K562 (cell line): ENCODE measurements around the gene ZNF276. TPM values are rescaled to one million over a fixed set of nuclear protein-coding genes. Genes with fewer than 3 reads are reported as not detected.

Source experiments
- ATF1 ChIP-seq, 2 experiments: fragments of 450-650 bp in 1 of 2; IDR thresholded peaks; 2 replicates each; pipeline ENCODE4 v1.6.1; 2016; ENCODE audit warnings: missing compliant biosample characterization in 1 of 2, missing genetic modification characterization in 1 of 2
- BCLAF1 ChIP-seq, 2 experiments: fragments of 450-650 bp in 1 of 2; IDR thresholded peaks; 2 replicates each; pipeline ENCODE4 v1.6.1; 2011 to 2017; ENCODE audit warnings: low read depth in 2 of 2, antibody characterized with exemption in 1 of 2, borderline replicate concordance in 1 of 2, low read length in 1 of 2, mild to moderate bottlenecking in 1 of 2, mixed read lengths in 1 of 2; ENCODE audit not compliant: control insufficient read depth in 1 of 2
- CCNT2 ChIP-seq: IDR thresholded peaks from 2 replicates; pipeline ENCODE4 v1.6.1; 2011; ENCODE audit warnings: borderline replicate concordance, low read depth, mild to moderate bottlenecking, moderate library complexity, mixed read lengths, low read length; ENCODE audit not compliant: insufficient read length; ENCODE audit errors: extremely low read depth
- CGGBP1 ChIP-seq: fragments of 250-450 bp; sonication (Bioruptor Pico); IDR thresholded peaks from 2 replicates; pipeline ENCODE4 v1.9.0; 2021; ENCODE audit warnings: mild to moderate bottlenecking
- CTCF ChIP-seq, 3 experiments: IDR thresholded peaks in 2 of 3; conservative IDR thresholded peaks in 1 of 3; 2 replicates each; pipeline ENCODE4 v1.5.1; 2011 to 2012; ENCODE audit warnings: low read length in 3 of 3, mild to moderate bottlenecking in 3 of 3, control low read depth in 2 of 3, improper control_type of control experiment in 1 of 3, inconsistent platforms in 1 of 3, low read depth in 1 of 3, mixed read lengths in 1 of 3, moderate library complexity in 1 of 3; ENCODE audit not compliant: insufficient read depth in 2 of 3
- ETV1 ChIP-seq: fragments of 450-650 bp; conservative IDR thresholded peaks from 2 replicates; pipeline ENCODE4 v1.6.1; 2016; ENCODE audit warnings: missing genetic modification characterization, control low read depth, low read depth, missing compliant biosample characterization
- HCFC1 ChIP-seq: IDR thresholded peaks from 2 replicates; pipeline ENCODE4 v1.6.1; 2012; ENCODE audit warnings: low read depth, low read length, improper control_type of control experiment
- KHSRP ChIP-seq: fragments of 450-650 bp; IDR thresholded peaks from 2 replicates; pipeline ENCODE4 v1.6.1; 2017
- KLF1 ChIP-seq: fragments of 450-650 bp; IDR thresholded peaks from 2 replicates; pipeline ENCODE4 v1.6.1; 2016; ENCODE audit warnings: missing genetic modification characterization, missing compliant biosample characterization
- KLF13 ChIP-seq: fragments of 450-650 bp; IDR thresholded peaks from 2 replicates; pipeline ENCODE4 v1.6.1; 2016; ENCODE audit warnings: missing genetic modification characterization, low read depth, mild to moderate bottlenecking, missing compliant biosample characterization, moderate library complexity, borderline replicate concordance
- MXI1 ChIP-seq: IDR thresholded peaks from 2 replicates; pipeline ENCODE4 v1.6.1; 2011; ENCODE audit warnings: low read depth, mild to moderate bottlenecking, improper control_type of control experiment, low read length
- NRF1 ChIP-seq, 2 experiments: fragments of 450-650 bp; IDR thresholded peaks in 1 of 2; conservative IDR thresholded peaks in 1 of 2; 2 replicates each; pipeline ENCODE4 v1.6.1; 2014; ENCODE audit warnings: mild to moderate bottlenecking in 2 of 2
- PCBP1 ChIP-seq: fragments of 200-400 bp; formaldehyde crosslinking; IDR thresholded peaks from 2 replicates; pipeline ENCODE4 v1.6.1; 2018; ENCODE audit warnings: mild to moderate bottlenecking, low read depth, low read length; ENCODE audit not compliant: poor library complexity, severe bottlenecking
- RNF2 ChIP-seq: sonication (generic); IDR thresholded peaks from 2 replicates; pipeline ENCODE4 v1.6.1; 2016
- SAP30 ChIP-seq: fragments of 200-600 bp; sonication (generic); IDR thresholded peaks from 2 replicates; pipeline ENCODE4 v1.6.1; 2012; ENCODE audit warnings: borderline replicate concordance, low read depth, mild to moderate bottlenecking, moderate library complexity, low read length, control low read depth, inconsistent platforms; ENCODE audit not compliant: insufficient read depth, poor library complexity, severe bottlenecking
- SMARCA4 ChIP-seq: fragments of 450-650 bp; IDR thresholded peaks from 2 replicates; pipeline ENCODE4 v1.6.1; 2016
- SP1 ChIP-seq: sonication (generic); formaldehyde crosslinking; IDR thresholded peaks from 2 replicates; pipeline ENCODE4 v1.8.1; 2022; ENCODE audit warnings: mild to moderate bottlenecking, missing genetic modification reagents
- USF1 ChIP-seq: sonication (generic); formaldehyde crosslinking; IDR thresholded peaks from 2 replicates; pipeline ENCODE4 v1.9.0; 2022; ENCODE audit warnings: mild to moderate bottlenecking, missing genetic modification reagents
- ZNF639 ChIP-seq, 2 experiments: fragments of 200-800 bp in 1 of 2; sonication (Bioruptor generic) in 1 of 2; sonication (generic) in 1 of 2; formaldehyde crosslinking in 1 of 2; IDR thresholded peaks in 1 of 2; conservative IDR thresholded peaks in 1 of 2; 2 replicates each; pipeline versions ENCODE4 v1.5.0 to v1.6.1; 2016 to 2020; ENCODE audit warnings: missing compliant biosample characterization in 1 of 2, missing genetic modification characterization in 1 of 2, missing genetic modification reagents in 1 of 2
- polyA plus RNA-seq, 8 experiments: library from polyadenylated mRNA; depleted of rRNA in 4 of 8; stranded (reverse) in 5 of 8; unstranded in 3 of 8; fragments of >200 nt; fragmentation: Nextera tagmentation in 2 of 8; fragmentation: Illumina TruSeq in 1 of 8; extraction: Ambion mirVana in 2 of 8; extraction: Trizol in 1 of 8; gene quantifications; 2 replicates each; pipeline versions ENCODE4 v1.2.1 to v1.2.3, GENCODE V29; 2011 to 2014; ENCODE audit warnings: inconsistent platforms in 1 of 8, missing spikeins in 1 of 8
- total RNA-seq, 7 experiments: library from RNA; depleted of rRNA in 6 of 7; stranded (reverse); fragments of >200 nt in 6 of 7; fragmentation: Illumina TruSeq in 2 of 7; extraction: Trizol in 2 of 7; gene quantifications; 2 replicates each; pipeline versions ENCODE4 v1.2.1 to v1.2.3, GENCODE V29; 2011 to 2021; ENCODE audit warnings: low replicate concordance in 1 of 7

The ZNF276 gene
- total and polyA plus RNA-seq, 9 of the 15 experiments (the other 6 are each of a cell fraction or from before 2014, with no cell fraction given): 0.49 to 43.9 (median 15.8) TPM

GRCh38 chr16:89700100-89700648 is 21.2 kb upstream of the ZNF276 start (continued):
- TF ChIP-seq BCLAF1 (IDR thresholded peaks at IDR 0.05; ENCODE audit: borderline replicate concordance in 1 of 2, control insufficient read depth in 1 of 2, low read depth in 2 of 2, low read length in 1 of 2) (no peak), CTCF (IDR thresholded peaks at IDR 0.05 in 2 of 3, conservative IDR thresholded peaks at IDR 0.05 in 1 of 3; ENCODE audit: insufficient read depth in 2 of 3, low read depth in 1 of 3, low read length in 3 of 3) (peak; percentile 86 to 96 (median 88)), KHSRP (peak; percentile 92), USF1 (CRISPR knock-in tag) (peak; percentile 99), RNF2 (peak; percentile 45; the same call in 1 of the 2 replicates), SP1 (CRISPR knock-in tag) (peak; percentile 84), MXI1 (peak; percentile 98), SAP30 (peak; percentile 35), HCFC1 (peak; percentile 52; the same call in 1 of the 2 replicates), ETV1 (tag) (0 out of 2 replicates have a peak, but pooled peaks have one; percentile 27), CCNT2 (peak; percentile 74), SMARCA4 (0 out of 2 replicates have a peak, but pooled peaks have one; percentile 14), ATF1 (CRISPR knock-in tag; IDR thresholded peaks at IDR 0.05) (peak; percentile 72), ATF1 (tag; IDR thresholded peaks at IDR 0.05) (peak; percentile 99), ZNF639 (CRISPR knock-in tag; conservative IDR thresholded peaks at IDR 0.05 in 1 of 2, IDR thresholded peaks at IDR 0.05 in 1 of 2) (peak in 1 of 2 experiments; percentile 41; a peak in 1 of 4 replicates), PCBP1 (peak; percentile 25), CGGBP1 (CRISPR knock-in tag) (no peak), KLF1 (tag) (no peak), NRF1 (conservative IDR thresholded peaks at IDR 0.05 in 1 of 2, IDR thresholded peaks at IDR 0.05 in 1 of 2) (peak in 1 of 2 experiments; percentile 43; a peak in 2 of 4 replicates), KLF13 (peak; percentile 89; the same call in 1 of the 2 replicates)
